Neural cell (in vitro differentiated cells): Measurements from ENCODE around the gene MRC2. TPM values are rescaled to one million over a fixed set of nuclear protein-coding genes. Genes with fewer than 3 reads are reported as not detected.

Experiments
- H2AFZ ChIP-seq: fragments of 200-600, 300-800 bp; sonication (generic), shearing (Covaris generic); 2 replicates; pipeline ENCODE4 v1.6.0; 2014; ENCODE audit warnings: low read depth, mild to moderate bottlenecking, antibody characterized with exemption, low read length, moderate library complexity
- H3F3A ChIP-seq: fragments of 200-600 bp; shearing (Covaris generic); 2 replicates; pipeline ENCODE4 v1.6.1; 2016; ENCODE audit warnings: mild to moderate bottlenecking, moderate library complexity, mixed read lengths, antibody characterized with exemption, low read length; ENCODE audit not compliant: insufficient read depth, poor library complexity, severe bottlenecking
- H3K27ac ChIP-seq: fragments of 200-600, 300-800 bp; sonication (generic), shearing (Covaris generic); 2 replicates; pipeline ENCODE4 v1.5.1; 2014; ENCODE audit warnings: mild to moderate bottlenecking, low read length, moderate library complexity
- H3K27me3 ChIP-seq: fragments of 300-800, 200-600 bp; sonication (generic), shearing (Covaris generic); 2 replicates; pipeline ENCODE4 v1.6.0; 2014; ENCODE audit warnings: mild to moderate bottlenecking, low read depth, low read length, moderate library complexity; ENCODE audit not compliant: insufficient read depth
- H3K36me3 ChIP-seq: fragments of 300-800, 200-600 bp; sonication (generic), shearing (Covaris generic); 2 replicates; pipeline ENCODE4 v1.5.1; 2014; ENCODE audit warnings: mild to moderate bottlenecking, antibody characterized with exemption, low read length, moderate library complexity; ENCODE audit not compliant: insufficient read depth
- H3K4me2 ChIP-seq: fragments of 300-800, 200-600 bp; sonication (generic), shearing (Covaris generic); 2 replicates; pipeline ENCODE4 v1.6.0; 2014; ENCODE audit warnings: mild to moderate bottlenecking, low read length
- H3K4me3 ChIP-seq: fragments of 300-800, 200-600 bp; sonication (generic), shearing (Covaris generic); 2 replicates; pipeline ENCODE4 v1.5.1; 2014; ENCODE audit warnings: mild to moderate bottlenecking, low read length, moderate library complexity
- H3K79me2 ChIP-seq: fragments of 200-600 bp; shearing (Covaris generic); replicated peaks from 2 replicates; pipeline ENCODE4 v1.6.0; 2014; ENCODE audit warnings: mild to moderate bottlenecking, low read length, moderate library complexity; ENCODE audit not compliant: insufficient read depth
- H3K9ac ChIP-seq: fragments of 300-800, 200-600 bp; sonication (generic), shearing (Covaris generic); 2 replicates; pipeline ENCODE4 v1.6.1; 2016; ENCODE audit warnings: mild to moderate bottlenecking, low read length, mixed read lengths
- H3K9me2 ChIP-seq: fragments of 200-600 bp; shearing (Covaris generic); 2 replicates; pipeline ENCODE4 v1.6.1; 2016; ENCODE audit warnings: mild to moderate bottlenecking, low read length, mixed read lengths; ENCODE audit not compliant: insufficient read depth
- H3K9me3 ChIP-seq: fragments of 200-600, 300-800 bp; sonication (generic), shearing (Covaris generic); 2 replicates; pipeline ENCODE4 v1.6.1; 2016; ENCODE audit warnings: mild to moderate bottlenecking, mixed run types, low read length, moderate library complexity, mixed read lengths
- H4K20me1 ChIP-seq: fragments of 200-600 bp; shearing (Covaris generic); 2 replicates; pipeline ENCODE4 v1.6.1; 2016; ENCODE audit warnings: mild to moderate bottlenecking, mixed run types; ENCODE audit not compliant: insufficient read depth
- CTCF ChIP-seq: fragments of 450-650 bp; IDR thresholded peaks from 2 replicates; pipeline ENCODE4 v1.5.1; 2014; ENCODE audit warnings: antibody characterized with exemption, mild to moderate bottlenecking, moderate library complexity; ENCODE audit not compliant: poor library complexity, severe bottlenecking
- EP300 ChIP-seq: fragments of 450-650 bp; conservative IDR thresholded peaks from 2 replicates; pipeline ENCODE4 v1.6.1; 2014; ENCODE audit warnings: antibody characterized with exemption, mild to moderate bottlenecking, moderate library complexity; ENCODE audit not compliant: poor library complexity, severe bottlenecking
- EZH2 ChIP-seq: fragments of 200-600, 300-800 bp; shearing (Covaris generic), sonication (generic); IDR thresholded peaks from 2 replicates; pipeline ENCODE4 v1.6.1; 2014; ENCODE audit warnings: antibody characterized with exemption, low read length, borderline replicate concordance, mild to moderate bottlenecking; ENCODE audit not compliant: insufficient read depth, poor library complexity, severe bottlenecking
- MXI1 ChIP-seq: fragments of 450-650 bp; conservative IDR thresholded peaks from 2 replicates; pipeline ENCODE4 v1.6.1; 2014; ENCODE audit warnings: antibody characterized with exemption, mild to moderate bottlenecking; ENCODE audit not compliant: poor library complexity, severe bottlenecking
- POLR2AphosphoS5 ChIP-seq: IDR thresholded peaks from 2 replicates; pipeline ENCODE4 v1.6.1; 2012
- RAD21 ChIP-seq: fragments of 450-650 bp; conservative IDR thresholded peaks from 2 replicates; pipeline ENCODE4 v1.6.1; 2014; ENCODE audit warnings: antibody characterized with exemption, mild to moderate bottlenecking, moderate library complexity
- REST ChIP-seq: IDR thresholded peaks from 2 replicates; pipeline ENCODE4 v1.6.1; 2012; ENCODE audit warnings: borderline replicate concordance
- SMC3 ChIP-seq: fragments of 450-650 bp; conservative IDR thresholded peaks from 2 replicates; pipeline ENCODE4 v1.6.1; 2014; ENCODE audit warnings: antibody characterized with exemption, mild to moderate bottlenecking, moderate library complexity; ENCODE audit not compliant: poor library complexity
- TAF1 ChIP-seq: IDR thresholded peaks from 2 replicates; pipeline ENCODE4 v1.6.1; 2012; ENCODE audit warnings: low read depth
- polyA plus RNA-seq: library from polyadenylated mRNA; depleted of rRNA; stranded (reverse); fragments of >200 nt; gene quantifications from 2 replicates; pipeline ENCODE4 v1.2.3, GENCODE V29; 2014

Gene MRC2
- polyA plus RNA-seq, 1 donor from 2014 or later: 0.36 TPM

- no peaks in the 10 kb centered on the region for H3K27me3 ChIP-seq
- no peaks in the 10 kb centered on the region for H3K9me3 ChIP-seq
- no peaks in the 10 kb centered on the region for H3K79me2 ChIP-seq
- H3K4me3 ChIP-seq: no peak overlapping the region
- no peak overlapping the region for H3K27ac ChIP-seq
- no peak overlapping the region for H3K9ac ChIP-seq
- H3K9me2 ChIP-seq: no peaks in the 10 kb centered on the region
- no peak for TF ChIP-seq REST
- TF ChIP-seq EZH2: no peak
- no peak for TF ChIP-seq EP300
- no peak for TF ChIP-seq MXI1
- no peak for TF ChIP-seq CTCF
- no peak for TF ChIP-seq SMC3
- no peak for TF ChIP-seq TAF1
- no peak for TF ChIP-seq RAD21
- TF ChIP-seq POLR2AphosphoS5: no peak
- H4K20me1 ChIP-seq: no peaks in the 10 kb centered on the region
- H2AFZ ChIP-seq: no peak overlapping the region
- H3K4me2 ChIP-seq: no peak overlapping the region
- no peaks in the 10 kb centered on the region for H3F3A ChIP-seq
- no peaks in the 10 kb centered on the region for H3K36me3 ChIP-seq
These were observed 38.1 kb downstream of the MRC2 start for GRCh38 chr17:62665599-62665998.

- TF ChIP-seq CTCF: no peak
- no peak overlapping the region for H3K27ac ChIP-seq
- no peaks in the 10 kb centered on the region for H3K27me3 ChIP-seq
- no peak overlapping the region for H2AFZ ChIP-seq
- no peaks in the 10 kb centered on the region for H3F3A ChIP-seq
- H3K4me3 ChIP-seq: no peak overlapping the region
- H4K20me1 ChIP-seq: no peaks in the 10 kb centered on the region
- no peak overlapping the region for H3K4me2 ChIP-seq
- no peaks in the 10 kb centered on the region for H3K79me2 ChIP-seq
- no peaks in the 10 kb centered on the region for H3K36me3 ChIP-seq
- H3K9me2 ChIP-seq: no peaks in the 10 kb centered on the region
- H3K9me3 ChIP-seq: no peaks in the 10 kb centered on the region
- H3K9ac ChIP-seq: no peak overlapping the region
These were observed 38.8 kb downstream of the MRC2 start for GRCh38 chr17:62666061-62666800.
